RKO (cell line): Measurements from ENCODE around the gene PLXDC2.

Source experiments
- DNase-seq: peaks from one replicate; pipeline ENCODE4 v3.0.0-alpha.2; 2016; ENCODE audit warnings: low spot score

The PLXDC2 gene

GRCh38 chr10:19857876-19858275, 41.6 kb downstream of the PLXDC2 start:
- DNase-seq = no peak

- DNase-seq = no peak
Measured at GRCh38 chr10:19860107-19860506, 43.9 kb downstream of the PLXDC2 start.

GRCh38 chr10:19862811-19863515, 46.7 kb downstream of the PLXDC2 start:
- DNase-seq = no peak

- DNase-seq = no peak
Measured at GRCh38 chr10:19865676-19866075, 49.4 kb downstream of the PLXDC2 start.

GRCh38 chr10:19869370-19869769, 53.1 kb downstream of the PLXDC2 start:
- no peak for DNase-seq

DNA sequence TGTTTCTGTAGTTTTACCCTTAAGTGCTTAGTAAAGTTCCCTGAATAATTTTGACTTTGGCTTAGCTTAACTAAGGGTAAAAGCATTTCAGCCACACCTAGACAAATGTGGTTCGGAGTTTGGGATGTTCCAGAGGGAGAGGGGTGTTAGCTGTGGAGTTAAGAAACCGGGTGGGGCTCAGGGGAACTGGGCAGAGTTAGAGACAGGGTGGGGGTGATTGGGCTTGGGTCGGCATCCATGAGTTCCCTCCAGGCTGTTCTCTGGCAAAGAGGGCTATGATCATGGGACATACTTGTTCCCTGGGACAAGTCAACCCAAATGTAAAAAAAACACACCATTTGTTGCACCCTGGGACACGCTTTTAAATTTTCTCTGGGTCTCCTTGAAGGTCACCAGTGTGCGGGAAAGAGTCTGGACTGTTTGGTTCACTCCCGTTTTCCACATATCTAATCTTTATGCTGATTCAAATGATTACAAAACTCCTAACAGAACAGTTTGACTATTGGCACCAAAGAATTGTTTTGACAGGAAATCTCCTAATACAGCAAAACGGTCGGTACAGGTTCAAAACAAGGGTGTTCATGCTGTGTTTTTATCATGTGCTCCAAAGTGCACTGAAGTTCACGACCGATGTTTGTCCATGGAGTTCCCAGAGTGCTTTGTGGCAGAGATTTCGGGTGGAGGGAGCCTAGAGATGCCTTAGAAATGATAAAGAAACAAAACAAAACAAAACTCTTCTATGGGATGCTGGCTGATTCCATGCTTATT, 56.5 kb downstream of the PLXDC2 start:
- DNase-seq = no peak

DNA sequence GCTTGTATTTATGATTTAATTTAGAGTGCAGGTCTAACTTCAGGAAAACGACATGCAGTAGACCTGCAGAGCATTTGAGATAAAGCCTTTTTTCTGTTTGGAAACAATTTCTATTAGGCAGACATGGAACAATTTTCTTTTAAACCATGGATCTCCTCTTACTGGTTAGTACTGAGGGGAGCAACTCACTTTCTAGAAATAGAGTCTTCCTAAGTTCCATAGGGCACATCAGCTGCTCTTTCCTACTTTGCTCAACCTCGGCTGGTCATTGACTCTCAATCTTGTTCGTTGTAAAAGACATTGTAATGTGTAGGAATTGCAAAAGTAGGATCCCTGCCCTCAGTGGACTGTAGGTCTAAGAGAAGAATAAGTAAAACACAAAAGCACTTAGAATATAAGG, 58.0 kb downstream of the PLXDC2 start:
- no peak for DNase-seq

- no peak for DNase-seq
Measured at GRCh38 chr10:19874791-19875190, 58.6 kb downstream of the PLXDC2 start.

DNA sequence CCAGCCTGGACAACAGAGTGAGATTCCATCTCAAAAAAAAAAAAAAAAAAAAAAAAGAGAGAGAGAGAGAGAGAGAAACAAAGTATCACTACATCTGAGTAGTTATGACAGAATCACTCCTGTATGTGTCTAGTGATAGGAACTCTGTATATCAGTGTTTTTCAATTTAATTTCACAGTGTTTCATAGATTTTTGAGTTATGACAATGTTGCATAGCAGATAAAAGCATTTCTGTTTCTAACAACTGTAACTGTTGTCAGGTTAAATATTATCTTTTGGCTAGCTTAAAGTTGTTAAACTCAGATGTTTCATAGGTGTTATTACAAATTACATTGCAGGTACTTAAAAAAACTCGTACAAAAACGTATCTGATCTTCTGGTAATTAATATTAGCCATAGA, 60.3 kb downstream of the PLXDC2 start:
- DNase-seq = no peak

GRCh38 chr10:19877466-19878255, 61.4 kb downstream of the PLXDC2 start:
- DNase-seq = no peak

DNA sequence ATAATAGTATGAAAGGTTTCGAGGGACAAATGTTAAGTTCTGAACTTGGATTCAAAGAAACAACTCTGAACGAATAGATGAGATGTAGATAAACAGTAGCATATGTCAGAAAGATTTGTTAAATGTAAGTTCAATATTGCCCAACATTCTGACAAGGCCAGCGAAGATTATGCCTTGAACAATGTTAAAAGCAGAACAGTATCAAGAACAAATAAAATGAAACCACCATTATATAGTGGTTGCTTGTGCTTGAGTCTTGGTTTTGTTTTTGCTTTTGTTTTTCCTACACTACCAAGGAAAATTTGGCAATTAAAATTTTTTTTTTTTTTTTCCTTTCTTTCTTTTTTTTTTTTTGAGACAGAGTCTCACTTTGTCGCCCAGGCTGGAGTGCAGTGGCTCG, 66.4 kb downstream of the PLXDC2 start:
- no peak for DNase-seq

GRCh38 chr10:19888061-19888660, 71.9 kb downstream of the PLXDC2 start:
- no peak for DNase-seq

DNA sequence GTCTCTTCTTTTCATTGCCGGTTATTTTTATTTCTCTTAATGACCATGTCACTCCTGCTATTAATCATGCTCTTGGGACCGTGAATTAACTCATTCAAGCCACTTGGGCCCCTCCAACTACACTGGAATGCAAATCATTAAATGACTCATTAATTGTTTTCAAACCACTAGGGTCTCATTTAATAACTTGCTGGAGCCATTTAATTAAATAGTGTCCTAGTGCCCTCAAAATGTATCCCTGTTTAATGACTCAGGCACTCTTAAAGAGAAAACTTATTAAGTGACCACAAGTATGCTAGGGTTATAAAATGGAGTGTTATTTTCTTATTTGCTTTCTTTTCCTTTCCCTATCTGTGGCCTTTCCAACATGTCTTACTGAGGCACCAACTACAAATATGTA, 73.0 kb downstream of the PLXDC2 start:
- DNase-seq = no peak

GRCh38 chr10:19891429-19891828, 75.2 kb downstream of the PLXDC2 start:
- DNase-seq = no peak

GRCh38 chr10:19892270-19892669, 76.0 kb downstream of the PLXDC2 start:
- no peak for DNase-seq

DNA sequence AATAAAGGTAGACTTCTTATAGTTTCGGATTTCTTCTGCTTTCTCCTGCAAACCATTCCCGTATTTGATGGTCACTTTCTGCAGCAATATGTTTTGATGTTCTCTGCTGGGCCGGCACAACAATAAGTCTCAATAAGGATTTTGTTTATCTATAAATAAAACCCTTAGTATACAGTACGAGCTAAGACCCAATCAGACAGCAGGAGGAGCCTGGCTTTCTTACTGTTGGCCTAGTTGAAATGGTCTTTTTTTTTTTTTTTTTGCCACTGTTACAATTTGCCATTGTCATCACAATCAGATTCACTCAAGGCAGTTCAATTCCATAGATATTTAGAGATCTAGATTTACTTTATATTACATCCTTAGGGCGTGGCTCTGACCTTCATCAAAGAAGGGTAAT, 76.4 kb downstream of the PLXDC2 start:
- no peak for DNase-seq

GRCh38 chr10:19895500-19895899, 79.3 kb downstream of the PLXDC2 start:
- DNase-seq = no peak

GRCh38 chr10:19902456-19902855, 86.2 kb downstream of the PLXDC2 start:
- no peak for DNase-seq

GRCh38 chr10:19904202-19904661, 88.0 kb downstream of the PLXDC2 start:
- no peak for DNase-seq

GRCh38 chr10:19906108-19906791, 90.0 kb downstream of the PLXDC2 start:
- no peak for DNase-seq

- no peak for DNase-seq
Measured at GRCh38 chr10:19908991-19909696, 92.9 kb downstream of the PLXDC2 start.
